Limb (tissue), 2 donors: Measurements from ENCODE around the gene CCL3.
"Not testable (repeated sequence)": the region's sequence is repeated elsewhere in the genome, so short reads cannot be mapped to it uniquely, and the experiment has no call there.

Experiments used
- DNase-seq, 2 donors: peaks; one replicate each; pipeline ENCODE4 v3.0.0-alpha.2; 2016; ENCODE audit errors: extremely low spot score in 2 of 2

The CCL3 gene

GRCh38 chr17:36115649-36115977, 25.7 kb upstream of the CCL3 start:
- not testable (repeated sequence) for DNase-seq

GRCh38 chr17:36114971-36115648, 25.2 kb upstream of the CCL3 start:
- not testable (repeated sequence) for DNase-seq

- DNase-seq: not testable (repeated sequence)
Observed at GRCh38 chr17:36113131-36113530, 23.2 kb upstream of the CCL3 start.

GRCh38 chr17:36112572-36112971, 22.6 kb upstream of the CCL3 start:
- no peak for DNase-seq

- DNase-seq: no peak
Observed at GRCh38 chr17:36111068-36111490, 21.1 kb upstream of the CCL3 start.

- DNase-seq: not testable (repeated sequence)
Observed at GRCh38 chr17:36108265-36108664, 18.3 kb upstream of the CCL3 start.

GRCh38 chr17:36107660-36108059, 17.7 kb upstream of the CCL3 start:
- DNase-seq: no peak

- DNase-seq: no peak
Observed at GRCh38 chr17:36106493-36106835, 16.5 kb upstream of the CCL3 start.

- no peak for DNase-seq
Observed at GRCh38 chr17:36105781-36106492, 16.0 kb upstream of the CCL3 start.

- no peak for DNase-seq
Observed at GRCh38 chr17:36104701-36105181, 14.8 kb upstream of the CCL3 start.

- not testable (repeated sequence) for DNase-seq
Observed at GRCh38 chr17:36104246-36104645, 14.3 kb upstream of the CCL3 start.

- DNase-seq: not testable (repeated sequence)
Observed at GRCh38 chr17:36103401-36103975, 13.5 kb upstream of the CCL3 start, which contains the start of gene CCL4. Gene CCL4, plus strand, starts transcription at chr17:36103827. Its CDS starts 79 bp downstream, at chr17:36103906.

GRCh38 chr17:36099004-36099403, 9.1 kb upstream of the CCL3 start:
- DNase-seq: not testable (repeated sequence)

GRCh38 chr17:36095992-36096391, 6.0 kb upstream of the CCL3 start:
- no peak for DNase-seq

- DNase-seq: no peak
Observed at GRCh38 chr17:36094746-36095145, 4.8 kb upstream of the CCL3 start.

- DNase-seq: no peak
Observed at GRCh38 chr17:36094232-36094631, 4.3 kb upstream of the CCL3 start.

GRCh38 chr17:36092715-36093114, 2.8 kb upstream of the CCL3 start:
- not testable (repeated sequence) for DNase-seq

GRCh38 chr17:36092230-36092629, 2.3 kb upstream of the CCL3 start:
- no peak for DNase-seq

- no peak for DNase-seq
Observed at GRCh38 chr17:36089339-36089865, 541 bp downstream of the CCL3 start.

- no peak for DNase-seq
Observed at GRCh38 chr17:36088670-36089338, 1.1 kb downstream of the CCL3 start.

GRCh38 chr17:36087897-36088572, 1.9 kb downstream of the CCL3 start:
- not testable (repeated sequence) for DNase-seq
